GM12892 (cell line): ENCODE results near the gene AP3M1.

Experiments used
- DNase-seq: peaks from one replicate; pipeline ENCODE4 v3.0.0; 2011; ENCODE audit not compliant: insufficient read length
- FAIRE-seq: peaks from 2 replicates; lab custom pipeline; 2011; peaks lifted over from hg19 to GRCh38; lab: Jason Lieb, UNC
- POLR2A ChIP-seq: IDR thresholded peaks from 2 replicates; pipeline ENCODE4 v1.6.1; 2011; ENCODE audit warnings: low read depth, low read length, control low read depth
- POLR2AphosphoS5 ChIP-seq: IDR thresholded peaks from 2 replicates; pipeline ENCODE4 v1.6.1; 2011; ENCODE audit warnings: low read depth, low read length, control low read depth
- TAF1 ChIP-seq: IDR thresholded peaks from 2 replicates; pipeline ENCODE4 v1.6.1; 2011; ENCODE audit warnings: low read depth, mild to moderate bottlenecking, control low read depth, low read length, borderline replicate concordance

Gene AP3M1

GRCh38 chr10:74071157-74071556 lies 79.5 kb downstream of the AP3M1 start:
- TF ChIP-seq POLR2A (no peak), TAF1 (no peak), POLR2AphosphoS5 (no peak)
- no peak for DNase-seq
- FAIRE-seq, result no peak
